Activated CD8-positive, alpha-beta T cell treated with anti-CD3 and anti-CD28 coated beads for 36 hours (primary cell): ENCODE results near the gene BRF1. TPM values are rescaled to one million over a fixed set of nuclear protein-coding genes. Genes with fewer than 3 reads are reported as not detected.

ENCODE experiments used
- ATAC-seq: fragments of 200-7000 bp; cut with Tn5 transposase; one replicate; pipeline ENCODE4 v1.10.0; 2021; ENCODE audit warnings: mild to moderate bottlenecking, moderate library complexity
- CTCF ChIA-PET: fragments of 350-600 bp; sonication (Branson Sonifier 250); formaldehyde crosslinking; loops from one replicate; lab custom pipeline; 2021; ENCODE audit warnings: antibody characterized with exemption; lab: Charles Lee
- POLR2A ChIA-PET: fragments of 350-600 bp; sonication (Branson Sonifier 250); formaldehyde crosslinking; loops from one replicate; lab custom pipeline; 2021; ENCODE audit warnings: antibody characterized with exemption; lab: Charles Lee
- DNase-seq: peaks from one replicate; pipeline ENCODE4 v3.0.0-alpha.2; 2020
- H3K27ac Mint-ChIP-seq: one replicate; pipeline ENCODE4 v1.8.0; 2021; ENCODE audit warnings: mild to moderate bottlenecking, mixed read lengths
- H3K27me3 Mint-ChIP-seq: one replicate; pipeline ENCODE4 v1.8.0; 2021; ENCODE audit warnings: mixed read lengths
- H3K36me3 Mint-ChIP-seq: one replicate; pipeline ENCODE4 v1.8.0; 2021; ENCODE audit warnings: low read depth, mixed read lengths
- H3K4me1 Mint-ChIP-seq: one replicate; pipeline ENCODE4 v1.8.0; 2021; ENCODE audit warnings: low read depth, mixed read lengths
- H3K4me3 Mint-ChIP-seq: one replicate; pipeline ENCODE4 v1.8.0; 2021; ENCODE audit warnings: mild to moderate bottlenecking, moderate library complexity, mixed read lengths
- H3K9me3 Mint-ChIP-seq: one replicate; pipeline ENCODE4 v1.8.0; 2021; ENCODE audit warnings: mixed read lengths
- CTCF ChIP-seq: fragments of 200-600 bp; IDR thresholded peaks from one replicate; pipeline ENCODE4 v1.8.0; 2022; ENCODE audit warnings: antibody characterized with exemption, mild to moderate bottlenecking
- intact Hi-C: fragments of 100-400 bp; cut with micrococcal nuclease; formaldehyde crosslinking; loops from one replicate; pipeline ENCODE4 v1.10.0; 2022
- total RNA-seq, 2 experiments: library from RNA; stranded (reverse); gene quantifications; one replicate each; pipeline ENCODE4 v1.2.3, GENCODE V29; 2021

BRF1 gene
- total RNA-seq, 2 experiments from 2014 or later = 25.3 to 26.6 TPM

- H3K36me3 Mint-ChIP-seq = no peaks in the 10 kb centered on the region
- peaks cover 11% of the 10 kb centered on the region for H3K4me1 Mint-ChIP-seq
- DNase-seq (no peak), ATAC-seq (no peak)
- H3K9me3 Mint-ChIP-seq = no peaks in the 10 kb centered on the region
- peak overlapping the region; percentile 46 for H3K4me3 Mint-ChIP-seq
- CTCF ChIA-PET = interaction anchor here (0.7 to 2.7 kb wide), 10 partner anchors 10 to 320 kb away, joined by 3 to 17 read pairs (median 4); partner anchors contain the start of gene BTBD6
- POLR2A ChIA-PET = interaction anchor here (0.9 to 1.6 kb wide), 3 partner anchors 10 to 12 kb away, joined by 3 to 5 read pairs (median 3); no protein-coding TSS in a partner anchor
- intact Hi-C loops = no loop called here
- H3K27me3 Mint-ChIP-seq = peaks cover 19% of the 10 kb centered on the region
- no peak for TF ChIP-seq CTCF
- no peak overlapping the region for H3K27ac Mint-ChIP-seq
Observed at GRCh38 chr14:105169776-105170655, 130.8 kb downstream of the BRF1 start.

- peak; percentile 62 for DNase-seq
- intact Hi-C loops = no loop called here
- TF ChIP-seq CTCF = peak; percentile 86
- Mint-ChIP-seq H3K27ac (no peak overlapping the region), H3K27me3 (peaks cover 19% of the 10 kb centered on the region), H3K4me3 (peak overlapping the region; percentile 46), H3K36me3 (no peaks in the 10 kb centered on the region), H3K9me3 (no peaks in the 10 kb centered on the region), H3K4me1 (peaks cover 2% of the 10 kb centered on the region)
- ChIA-PET POLR2A (interaction anchor here (0.6 to 1.1 kb wide), 3 partner anchors 11 to 365 kb away, joined by 3 read pairs; no protein-coding TSS in a partner anchor), CTCF (interaction anchor here (0.7 to 2.7 kb wide), 10 partner anchors 11 to 321 kb away, joined by 3 to 17 read pairs (median 4); no protein-coding TSS in a partner anchor)
- peak; percentile 57 for ATAC-seq
Observed at GRCh38 chr14:105168979-105169507, 131.8 kb downstream of the BRF1 start.

- Mint-ChIP-seq H3K27ac (no peak within 1 kb of the TSS), H3K4me3 (peak within 1 kb of the TSS; percentile 58), H3K36me3 (no peaks in the 10 kb centered on the region), H3K9me3 (no peaks in the 10 kb centered on the region), H3K27me3 (peaks cover 19% of the 10 kb centered on the region), H3K4me1 (peaks cover 2% of the 10 kb centered on the region)
- intact Hi-C loops = no loop called here
- ATAC-seq (peak; percentile 48), DNase-seq (peak; percentile 58)
- TF ChIP-seq CTCF = no peak
- ChIA-PET CTCF (interaction anchor here (0.7 to 2.7 kb wide), 12 partner anchors 7 to 321 kb away, joined by 3 to 17 read pairs (median 4); no protein-coding TSS in a partner anchor), POLR2A (interaction anchor here (0.6 kb wide), 2 partner anchors 82 to 365 kb away, joined by 3 read pairs; no protein-coding TSS in a partner anchor)
Observed at GRCh38 chr14:105168496-105168978, 132.3 kb downstream of the BRF1 start, which contains the start of gene JAG2. JAG2 (minus strand) TSS chr14:105168776; CDS start chr14:105168420, 356 bp downstream.

GRCh38 chr14:105168093-105168420 is 132.7 kb downstream of the BRF1 start:
- H3K9me3 Mint-ChIP-seq = no peaks in the 10 kb centered on the region
- TF ChIP-seq CTCF = no peak
- peaks cover 19% of the 10 kb centered on the region for H3K27me3 Mint-ChIP-seq
- no peak overlapping the region for H3K27ac Mint-ChIP-seq
- peak overlapping the region; percentile 58 for H3K4me3 Mint-ChIP-seq
- intact Hi-C loops = no loop called here
- POLR2A ChIA-PET = no interaction called here
- peaks cover 2% of the 10 kb centered on the region for H3K4me1 Mint-ChIP-seq
- no peak for DNase-seq
- H3K36me3 Mint-ChIP-seq = no peaks in the 10 kb centered on the region
- CTCF ChIA-PET = interaction anchor here (0.9 to 2.7 kb wide), 9 partner anchors 8 to 203 kb away, joined by 3 to 17 read pairs (median 3); no protein-coding TSS in a partner anchor
- no peak for ATAC-seq
